NCI-H2196 treated with DMSO at 0.1 percent for 48 hours (cell line): ENCODE data around the gene TMEM201.

Experiments used
- DNase-seq: peaks from one replicate; lab custom pipeline; 2025; ENCODE audit not compliant: unreplicated experiment; lab: John Stamatoyannopoulos, UW

Gene TMEM201

GRCh38 chr1:9651565-9652378, 63.1 kb downstream of the TMEM201 start, which contains the start of gene PIK3CD:
PIK3CD (plus strand) TSS chr1:9651731; CDS start chr1:9710456, 58,725 bp downstream.
- no peak for DNase-seq

- DNase-seq = no peak
Observed at GRCh38 chr1:9652379-9653209, 63.9 kb downstream of the TMEM201 start.

- DNase-seq = no peak
Observed at GRCh38 chr1:9653210-9653490, 64.4 kb downstream of the TMEM201 start.

- no peak for DNase-seq
Observed at GRCh38 chr1:9653491-9654050, 64.9 kb downstream of the TMEM201 start.

- no peak for DNase-seq
Observed at GRCh38 chr1:9654051-9654833, 65.5 kb downstream of the TMEM201 start.

GRCh38 chr1:9654834-9655723, 66.4 kb downstream of the TMEM201 start:
- DNase-seq = no peak

GRCh38 chr1:9655836-9656235, 67.1 kb downstream of the TMEM201 start:
- no peak for DNase-seq

- DNase-seq = no peak
Observed at GRCh38 chr1:9657521-9658032, 68.9 kb downstream of the TMEM201 start.

- DNase-seq = no peak
Observed at GRCh38 chr1:9658199-9658598, 69.5 kb downstream of the TMEM201 start.

GRCh38 chr1:9659328-9659727, 70.6 kb downstream of the TMEM201 start:
- DNase-seq = no peak

GRCh38 chr1:9663257-9663656, 74.5 kb downstream of the TMEM201 start:
- no peak for DNase-seq
